Non-pigmented ciliary epithelial cell (primary cell): ENCODE measurements around the gene TTLL12.

ENCODE experiments used
- DNase-seq: peaks from one replicate; pipeline ENCODE4 v3.0.0-alpha.2; 2010; ENCODE audit warnings: low read depth

Gene TTLL12

GRCh38 chr22:43186272-43187170 is at the start of gene TTLL12:
TTLL12 (minus strand) TSS chr22:43187134; CDS start chr22:43187069, 65 bp downstream.
- no peak for DNase-seq

- no peak for DNase-seq
These were observed 48.8 kb upstream of the TTLL12 start for GRCh38 chr22:43235445-43236409.

- DNase-seq = no peak
These were observed 47.5 kb upstream of the TTLL12 start for GRCh38 chr22:43234264-43234988.

GRCh38 chr22:43233529-43233928 is 46.6 kb upstream of the TTLL12 start:
- no peak for DNase-seq

GRCh38 chr22:43232445-43232844 is 45.5 kb upstream of the TTLL12 start:
- no peak for DNase-seq

GRCh38 chr22:43231724-43232034 is 44.7 kb upstream of the TTLL12 start:
- no peak for DNase-seq

GRCh38 chr22:43230971-43231723 is 44.2 kb upstream of the TTLL12 start:
- no peak for DNase-seq

- no peak for DNase-seq
These were observed 43.6 kb upstream of the TTLL12 start for GRCh38 chr22:43230571-43230970.

GRCh38 chr22:43228863-43229262 is 41.9 kb upstream of the TTLL12 start:
- DNase-seq = no peak

- no peak for DNase-seq
These were observed 41.4 kb upstream of the TTLL12 start for GRCh38 chr22:43228330-43228729.

GRCh38 chr22:43227239-43227630 is 40.3 kb upstream of the TTLL12 start:
- no peak for DNase-seq

- no peak for DNase-seq
These were observed 39.7 kb upstream of the TTLL12 start for GRCh38 chr22:43226377-43227238.

- no peak for DNase-seq
These were observed 38.7 kb upstream of the TTLL12 start for GRCh38 chr22:43225609-43226008.

GRCh38 chr22:43222987-43223386 is 36.1 kb upstream of the TTLL12 start:
- no peak for DNase-seq

GRCh38 chr22:43222262-43222661 is 35.3 kb upstream of the TTLL12 start:
- no peak for DNase-seq

- DNase-seq = no peak
These were observed 33.9 kb upstream of the TTLL12 start for GRCh38 chr22:43220625-43221380.

- no peak for DNase-seq
These were observed 31.9 kb upstream of the TTLL12 start for GRCh38 chr22:43218786-43219185.

GRCh38 chr22:43217285-43218030 is 30.5 kb upstream of the TTLL12 start:
- no peak for DNase-seq

GRCh38 chr22:43216738-43217137 is 29.8 kb upstream of the TTLL12 start:
- DNase-seq = no peak
